Measurements from ENCODE around the gene MBP.

Gene MBP

DNA sequence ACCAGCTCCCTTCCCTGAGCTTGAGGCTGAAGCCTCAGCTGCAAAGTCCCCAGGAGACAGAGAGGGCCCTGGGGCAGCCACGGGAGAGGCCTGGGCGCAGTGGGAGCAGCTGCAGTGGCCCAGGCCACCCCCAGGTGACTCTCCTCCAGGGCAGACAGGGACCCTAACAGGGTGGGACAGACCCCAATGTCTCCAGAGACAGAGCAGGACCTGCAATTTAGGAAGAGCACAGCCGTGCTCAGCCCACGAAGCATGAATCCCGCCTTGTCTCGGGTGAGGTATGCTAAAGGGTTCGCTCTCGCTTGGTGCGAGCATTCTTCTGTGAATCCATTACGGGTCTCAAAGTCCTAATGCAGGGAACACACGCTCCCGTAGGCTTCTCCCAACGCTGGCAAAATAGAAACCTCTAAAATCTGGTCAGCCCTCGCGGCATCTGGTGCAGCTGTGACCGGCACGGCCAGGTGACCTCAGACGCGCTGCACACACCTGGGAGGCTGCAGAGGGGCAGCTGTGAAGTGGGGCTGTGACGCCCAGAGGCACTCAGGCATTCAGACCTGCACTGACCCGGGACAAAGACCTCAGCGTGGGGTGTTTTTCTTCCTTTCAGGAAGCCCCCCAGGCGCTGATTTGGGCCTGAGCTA, 12.6 kb downstream of the MBP start:
- no peak for DNase-seq (ENCODE audit: low spot score in 2 of 2)
- in situ Hi-C loops (cut with MboI; ENCODE audit: low sequenced_read_pairs) = no loop called here
- H3K4me1 ChIP-seq = no peaks in the 10 kb centered on the region

DNA sequence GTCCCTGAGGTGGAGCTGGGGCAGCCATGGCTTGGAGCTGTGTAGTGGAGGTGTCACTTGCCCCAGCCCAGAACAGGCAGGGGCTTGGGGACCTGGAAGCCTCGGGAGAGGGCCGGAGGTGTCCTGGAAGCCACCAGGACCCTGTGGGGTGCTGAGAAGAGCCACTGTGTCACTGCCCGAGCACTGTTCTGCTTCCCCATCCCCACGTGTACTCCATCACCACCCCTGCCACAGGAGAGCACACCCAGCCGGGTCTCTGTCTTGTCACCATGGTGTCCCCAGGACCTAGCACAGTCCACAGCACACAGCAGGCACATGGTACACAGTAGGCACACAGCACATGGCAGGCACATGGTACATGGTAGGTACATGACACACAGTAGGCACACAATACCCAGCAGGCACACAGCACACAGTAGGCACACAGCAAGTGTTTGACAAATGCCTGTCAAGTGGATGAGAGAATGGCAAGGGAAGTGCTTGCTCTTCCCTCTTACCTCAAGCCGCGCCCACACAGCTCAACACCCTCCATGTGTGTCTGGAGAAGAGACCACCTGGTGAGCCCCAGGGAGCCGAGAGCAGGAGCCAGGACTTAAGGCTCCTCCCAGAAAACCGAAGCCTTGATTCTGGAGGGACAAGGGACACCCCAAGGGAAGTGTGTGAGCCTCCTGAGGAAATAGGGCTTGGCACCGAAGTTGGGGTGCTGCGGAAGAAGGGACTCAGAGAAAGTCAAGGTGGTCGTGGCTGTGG, 13.3 kb downstream of the MBP start:
- in situ Hi-C loops (cut with MboI; ENCODE audit: low sequenced_read_pairs) = no loop called here

More for the DNA sequence above, 12.6 kb downstream of the MBP start:
- Histone ChIP-seq H3K36me3 (replicated peaks) (no peaks in the 10 kb centered on the region), H3K27me3 (ENCODE audit: low read depth) (no peaks in the 10 kb centered on the region), H3K9me3 (no peaks in the 10 kb centered on the region), H3K4me3 (no peak overlapping the region)

GRCh38 chr18:77118256-77119090, 14.1 kb downstream of the MBP start:
- Histone ChIP-seq H3K4me1 (no peaks in the 10 kb centered on the region), H3K36me3 (replicated peaks) (no peaks in the 10 kb centered on the region), H3K9me3 (no peaks in the 10 kb centered on the region), H3K4me3 (no peak overlapping the region), H3K27me3 (ENCODE audit: low read depth) (no peaks in the 10 kb centered on the region)
- DNase-seq (ENCODE audit: low spot score in 2 of 2) = no peak
- in situ Hi-C loops (cut with MboI; ENCODE audit: low sequenced_read_pairs) = no loop called here

More for the DNA sequence above, 13.3 kb downstream of the MBP start:
- H3K36me3 ChIP-seq (replicated peaks) = no peaks in the 10 kb centered on the region
- no peaks in the 10 kb centered on the region for H3K9me3 ChIP-seq
- DNase-seq (ENCODE audit: low spot score in 2 of 2) = no peak
- no peaks in the 10 kb centered on the region for H3K27me3 ChIP-seq (ENCODE audit: low read depth)
- H3K4me3 ChIP-seq = no peak overlapping the region
- no peaks in the 10 kb centered on the region for H3K4me1 ChIP-seq

DNA sequence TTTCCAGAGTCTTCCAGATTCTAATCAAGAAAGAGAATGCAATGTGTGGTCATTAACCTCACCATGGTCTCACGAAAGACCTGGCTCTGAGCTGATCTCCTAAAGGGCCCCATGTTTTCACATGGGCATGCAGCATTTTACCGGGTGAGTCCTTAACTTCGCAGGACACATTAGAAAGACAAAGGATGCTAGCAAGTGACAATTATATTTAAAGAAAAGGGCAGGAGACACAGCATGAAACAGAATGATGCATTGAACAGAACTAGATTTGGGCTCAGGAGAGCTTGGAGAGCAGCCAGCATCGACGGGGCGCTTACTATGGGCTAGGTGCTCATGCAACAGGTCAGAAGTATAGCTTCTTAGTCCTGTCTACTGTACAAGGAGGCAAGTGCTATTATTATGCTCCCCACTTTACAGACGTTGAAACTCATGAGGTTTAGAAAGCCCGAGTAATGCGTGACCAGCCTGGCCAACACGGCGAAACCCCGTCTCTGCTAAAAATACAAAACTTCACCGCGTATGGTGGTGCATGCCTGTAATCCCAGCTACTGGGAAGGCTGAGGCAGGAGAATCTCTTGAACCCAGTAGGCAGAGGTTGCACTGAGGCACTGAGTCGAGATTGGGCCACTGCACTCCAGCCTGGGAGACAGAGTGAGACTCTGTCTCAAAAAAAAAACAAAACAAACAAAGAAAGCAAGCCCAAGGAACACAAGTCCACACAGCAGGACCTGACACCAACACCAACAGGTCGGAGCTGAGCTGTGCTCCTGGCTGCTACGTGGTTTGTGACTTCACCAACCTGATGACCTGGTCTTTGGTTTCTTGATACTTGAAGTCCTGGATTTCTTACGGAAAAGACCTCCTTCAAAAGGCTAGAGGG, 16.1 kb downstream of the MBP start:
- H3K27me3 ChIP-seq (ENCODE audit: low read depth) = no peaks in the 10 kb centered on the region
- no peak overlapping the region for H3K4me3 ChIP-seq
- in situ Hi-C loops (cut with MboI; ENCODE audit: low sequenced_read_pairs) = no loop called here

GRCh38 chr18:77115192-77115953, 17.2 kb downstream of the MBP start:
- H3K4me1 ChIP-seq = no peaks in the 10 kb centered on the region
- no peaks in the 10 kb centered on the region for H3K27me3 ChIP-seq (ENCODE audit: low read depth)
- no peak for DNase-seq (ENCODE audit: low spot score in 2 of 2)
- no peaks in the 10 kb centered on the region for H3K9me3 ChIP-seq
- no peaks in the 10 kb centered on the region for H3K36me3 ChIP-seq (replicated peaks)
- in situ Hi-C loops (cut with MboI; ENCODE audit: low sequenced_read_pairs) = no loop called here
- H3K4me3 ChIP-seq = no peak overlapping the region

More for the DNA sequence above, 16.1 kb downstream of the MBP start:
- no peaks in the 10 kb centered on the region for H3K4me1 ChIP-seq
- DNase-seq (ENCODE audit: low spot score in 2 of 2) = no peak
- H3K36me3 ChIP-seq (replicated peaks) = no peaks in the 10 kb centered on the region
- H3K9me3 ChIP-seq = no peaks in the 10 kb centered on the region

DNA sequence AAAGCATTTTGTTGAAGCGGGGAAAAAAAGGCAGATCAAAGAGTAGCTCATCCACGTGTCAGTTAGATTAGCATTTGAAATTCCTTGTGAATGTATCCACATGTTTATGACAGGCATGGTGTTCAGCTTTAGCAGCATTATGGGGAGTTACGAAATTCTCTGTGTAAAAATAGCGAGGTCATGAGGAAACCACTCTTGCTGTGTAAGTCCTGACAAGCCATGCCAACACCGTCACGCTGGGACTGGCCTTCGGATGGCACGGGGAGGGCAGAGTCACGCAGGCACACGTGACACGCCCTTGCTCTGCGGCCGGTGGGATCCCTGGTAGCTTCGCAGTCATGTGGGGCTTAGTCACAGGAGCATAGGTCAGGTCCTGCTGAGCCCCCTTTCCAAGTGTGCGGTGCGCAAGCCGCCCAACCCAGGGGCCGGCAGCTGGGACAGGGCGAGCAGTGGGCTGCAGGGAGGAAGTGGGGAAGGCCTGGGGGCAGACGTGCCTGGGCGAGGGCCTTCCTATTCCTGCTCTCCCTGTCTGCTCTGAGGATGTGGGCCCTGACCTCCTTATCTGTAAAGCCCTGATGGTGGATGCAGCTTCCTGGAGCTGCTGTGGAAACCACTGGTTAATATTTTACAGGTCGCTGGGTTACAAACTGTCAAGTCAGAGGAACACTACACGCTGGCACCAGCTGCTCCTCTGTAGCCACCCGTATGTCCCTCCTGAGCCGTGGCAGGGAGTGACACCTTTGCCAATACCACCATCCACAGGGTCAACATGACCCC, 18.0 kb downstream of the MBP start:
- H3K9me3 ChIP-seq = no peaks in the 10 kb centered on the region
- H3K36me3 ChIP-seq (replicated peaks) = no peaks in the 10 kb centered on the region
- in situ Hi-C loops (cut with MboI; ENCODE audit: low sequenced_read_pairs) = no loop called here
- no peak overlapping the region for H3K4me3 ChIP-seq
- no peaks in the 10 kb centered on the region for H3K27me3 ChIP-seq (ENCODE audit: low read depth)
- no peak for DNase-seq (ENCODE audit: low spot score in 2 of 2)
- no peaks in the 10 kb centered on the region for H3K4me1 ChIP-seq

DNA sequence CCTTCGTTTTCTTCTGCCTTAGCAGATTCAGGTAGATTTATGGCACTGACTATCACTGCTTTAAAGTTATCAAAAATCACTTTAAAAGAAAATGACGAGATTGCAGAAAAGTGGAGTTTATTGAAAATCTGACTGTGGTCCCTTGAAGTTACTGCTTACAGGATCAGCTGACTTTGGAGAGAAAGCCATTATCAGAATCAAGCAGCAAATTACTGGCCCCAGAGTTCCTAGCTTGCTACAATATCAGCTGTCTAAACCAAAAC, 18.5 kb downstream of the MBP start:
- H3K27me3 ChIP-seq (ENCODE audit: low read depth) = no peaks in the 10 kb centered on the region
- H3K4me3 ChIP-seq = no peak overlapping the region

GRCh38 chr18:77113361-77114151, 19.0 kb downstream of the MBP start:
- Histone ChIP-seq H3K9me3 (no peaks in the 10 kb centered on the region), H3K36me3 (replicated peaks) (no peaks in the 10 kb centered on the region), H3K4me1 (no peaks in the 10 kb centered on the region), H3K4me3 (no peak overlapping the region), H3K27me3 (ENCODE audit: low read depth) (no peaks in the 10 kb centered on the region)
- no peak for DNase-seq (ENCODE audit: low spot score in 2 of 2)
- in situ Hi-C loops (cut with MboI; ENCODE audit: low sequenced_read_pairs) = no loop called here

More for the DNA sequence above, 18.5 kb downstream of the MBP start:
- H3K36me3 ChIP-seq (replicated peaks) = no peaks in the 10 kb centered on the region
- in situ Hi-C loops (cut with MboI; ENCODE audit: low sequenced_read_pairs) = no loop called here
- DNase-seq (ENCODE audit: low spot score in 2 of 2) = no peak
- H3K9me3 ChIP-seq = no peaks in the 10 kb centered on the region
- no peaks in the 10 kb centered on the region for H3K4me1 ChIP-seq

GRCh38 chr18:77112747-77113092, 19.9 kb downstream of the MBP start:
- no peaks in the 10 kb centered on the region for H3K36me3 ChIP-seq (replicated peaks)
- no peak for DNase-seq (ENCODE audit: low spot score in 2 of 2)
- in situ Hi-C loops (cut with MboI; ENCODE audit: low sequenced_read_pairs) = no loop called here
- no peaks in the 10 kb centered on the region for H3K4me1 ChIP-seq
- H3K27me3 ChIP-seq (ENCODE audit: low read depth) = no peaks in the 10 kb centered on the region
- H3K4me3 ChIP-seq = no peak overlapping the region
- no peaks in the 10 kb centered on the region for H3K9me3 ChIP-seq

- H3K4me1 ChIP-seq = no peaks in the 10 kb centered on the region
- in situ Hi-C loops (cut with MboI; ENCODE audit: low sequenced_read_pairs) = no loop called here
These were observed 20.4 kb downstream of the MBP start for GRCh38 chr18:77111951-77112746.

DNA sequence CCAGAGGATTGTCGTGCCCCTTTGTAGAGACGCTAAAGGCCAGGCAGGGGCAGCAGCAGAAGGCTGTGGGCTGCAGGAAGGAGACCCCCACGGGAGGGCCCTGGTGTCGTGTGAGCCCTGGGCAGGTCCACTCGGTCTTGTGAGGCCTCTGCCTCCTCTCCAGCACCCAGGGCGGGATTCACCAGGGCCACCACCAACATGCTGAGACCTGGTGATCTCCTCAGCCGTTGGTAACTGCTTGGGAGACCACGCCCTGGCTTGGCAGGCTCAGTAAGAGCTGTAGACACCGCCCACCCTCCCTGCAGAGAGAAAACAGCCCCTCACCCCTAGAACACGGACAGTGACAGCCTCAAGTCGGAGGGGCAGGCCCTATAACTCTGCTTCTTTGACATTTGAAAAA, 21.1 kb downstream of the MBP start:
- H3K4me1 ChIP-seq = no peaks in the 10 kb centered on the region
- no peaks in the 10 kb centered on the region for H3K36me3 ChIP-seq (replicated peaks)
- H3K27me3 ChIP-seq (ENCODE audit: low read depth) = no peaks in the 10 kb centered on the region
- DNase-seq (ENCODE audit: low spot score in 2 of 2) = no peak
- in situ Hi-C loops (cut with MboI; ENCODE audit: low sequenced_read_pairs) = no loop called here
- H3K4me3 ChIP-seq = no peak overlapping the region
- H3K9me3 ChIP-seq = no peaks in the 10 kb centered on the region

More at GRCh38 chr18:77111951-77112746, 20.4 kb downstream of the MBP start:
- Histone ChIP-seq H3K36me3 (replicated peaks) (no peaks in the 10 kb centered on the region), H3K27me3 (ENCODE audit: low read depth) (no peaks in the 10 kb centered on the region), H3K9me3 (no peaks in the 10 kb centered on the region), H3K4me3 (no peak overlapping the region)
- DNase-seq (ENCODE audit: low spot score in 2 of 2) = no peak

Data from HAP-1 (cell line).